ENCODE measurements around the gene ARMH1.

- no peak for TF ChIP-seq EP300 (IDR thresholded peaks at IDR 0.05)
- TF ChIP-seq, protein P1, sequence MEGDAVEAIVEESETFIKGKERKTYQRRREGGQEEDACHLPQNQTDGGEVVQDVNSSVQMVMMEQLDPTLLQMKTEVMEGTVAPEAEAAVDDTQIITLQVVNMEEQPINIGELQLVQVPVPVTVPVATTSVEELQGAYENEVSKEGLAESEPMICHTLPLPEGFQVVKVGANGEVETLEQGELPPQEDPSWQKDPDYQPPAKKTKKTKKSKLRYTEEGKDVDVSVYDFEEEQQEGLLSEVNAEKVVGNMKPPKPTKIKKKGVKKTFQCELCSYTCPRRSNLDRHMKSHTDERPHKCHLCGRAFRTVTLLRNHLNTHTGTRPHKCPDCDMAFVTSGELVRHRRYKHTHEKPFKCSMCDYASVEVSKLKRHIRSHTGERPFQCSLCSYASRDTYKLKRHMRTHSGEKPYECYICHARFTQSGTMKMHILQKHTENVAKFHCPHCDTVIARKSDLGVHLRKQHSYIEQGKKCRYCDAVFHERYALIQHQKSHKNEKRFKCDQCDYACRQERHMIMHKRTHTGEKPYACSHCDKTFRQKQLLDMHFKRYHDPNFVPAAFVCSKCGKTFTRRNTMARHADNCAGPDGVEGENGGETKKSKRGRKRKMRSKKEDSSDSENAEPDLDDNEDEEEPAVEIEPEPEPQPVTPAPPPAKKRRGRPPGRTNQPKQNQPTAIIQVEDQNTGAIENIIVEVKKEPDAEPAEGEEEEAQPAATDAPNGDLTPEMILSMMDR (IDR thresholded peaks at IDR 0.05): no peak
- peak; percentile 20 to 31 for TF ChIP-seq POLR2AphosphoS5 (IDR thresholded peaks at IDR 0.05)
- TF ChIP-seq POLR2A (IDR thresholded peaks at IDR 0.05; ENCODE audit: low read depth): no peak
Observed at GRCh38 chr1:44672254-44672955, 2.1 kb upstream of the ARMH1 start.
